Upper lobe of left lung (tissue), 6 donors: ENCODE data around the gene IFI27. TPM values are rescaled to one million over a fixed set of nuclear protein-coding genes. Genes with fewer than 3 reads are reported as not detected.
A peak's percentile ranks its signal among the peaks of the same experiment; 100 is the strongest.

Experiments
- ATAC-seq, 2 donors: fragments of 200-7000 bp; cut with Tn5 transposase; one replicate each; pipeline ENCODE4 v1.9.1; 2022; ENCODE audit warnings: mild to moderate bottlenecking in 2 of 2, moderate library complexity in 2 of 2; ENCODE audit not compliant: low FRiP score in 2 of 2
- DNase-seq, 2 donors: peaks; one replicate each; pipeline ENCODE4 v3.0.0-alpha.2; 2019 to 2020
- H3K27ac ChIP-seq, 4 donors: fragments of 200-600 bp; sonication (generic); one replicate each; pipeline ENCODE4 v1.5.1; 2016 to 2019
- H3K27me3 ChIP-seq, 4 donors: fragments of 200-600 bp; sonication (generic); one replicate each; pipeline ENCODE4 v1.5.1; 2017 to 2019
- H3K36me3 ChIP-seq, 4 donors: fragments of 200-600 bp; sonication (generic); one replicate each; pipeline ENCODE4 v1.5.1; 2016 to 2019
- H3K4me1 ChIP-seq, 4 donors: fragments of 200-600 bp; sonication (generic); one replicate each; pipeline ENCODE4 v1.5.1; 2018 to 2019
- H3K4me3 ChIP-seq, 4 donors: fragments of 200-600 bp; sonication (generic); one replicate each; pipeline ENCODE4 v1.5.1; 2017 to 2019; ENCODE audit warnings: mild to moderate bottlenecking in 2 of 4, moderate library complexity in 1 of 4
- H3K9me3 ChIP-seq, 4 donors: fragments of 200-600 bp; sonication (generic); one replicate each; pipeline ENCODE4 v1.5.1; 2018 to 2019
- EP300 ChIP-seq, 4 donors: sonication (generic); formaldehyde crosslinking; IDR thresholded peaks; one replicate each; pipeline ENCODE4 v1.5.1; 2017; ENCODE audit warnings: antibody characterized with exemption in 4 of 4, control low read depth in 2 of 4
- POLR2A ChIP-seq, 4 donors: fragments of 450-650 bp; IDR thresholded peaks; one replicate each; pipeline ENCODE4 v1.5.1; 2016 to 2017; ENCODE audit warnings: antibody characterized with exemption in 4 of 4, mild to moderate bottlenecking in 2 of 4
- POLR2AphosphoS5 ChIP-seq, 2 donors: sonication (generic); formaldehyde crosslinking; IDR thresholded peaks; one replicate each; pipeline ENCODE4 v1.5.1; 2017; ENCODE audit warnings: antibody characterized with exemption in 2 of 2
- WGBS, 2 donors: methylation state at CpG; one replicate each; pipeline ENCODE4 v1.1.5; 2017 to 2018; 5-methylcytosine and 5-hydroxymethylcytosine counted together
- total RNA-seq, 6 donors: library from RNA; depleted of rRNA in 4 of 6; stranded (reverse); fragments of >200 nt in 4 of 6; gene quantifications; one replicate each; pipeline versions ENCODE4 v1.1.0 to v1.2.1, GENCODE V29; 2016 to 2021
- TF ChIP-seq, protein P1 (sequence below), 6 experiments: fragments of 450-650 bp in 4 of 6; fragments of 200-600 bp in 2 of 6; sonication (generic) in 2 of 6; IDR thresholded peaks; one replicate each; pipeline ENCODE4 v1.5.1; 2016 to 2019; ENCODE audit warnings: antibody characterized with exemption in 6 of 6
- donor health status: DM: no; HTN: no; CAD: no; lungs with moderate emphysema.
- donor health status: DM: no; HTN: yes; CAD: no; lungs with severe emphysema.

The IFI27 gene
- total RNA-seq, 6 donors from 2014 or later, result 210 to 729 (median 328) TPM

DNA sequence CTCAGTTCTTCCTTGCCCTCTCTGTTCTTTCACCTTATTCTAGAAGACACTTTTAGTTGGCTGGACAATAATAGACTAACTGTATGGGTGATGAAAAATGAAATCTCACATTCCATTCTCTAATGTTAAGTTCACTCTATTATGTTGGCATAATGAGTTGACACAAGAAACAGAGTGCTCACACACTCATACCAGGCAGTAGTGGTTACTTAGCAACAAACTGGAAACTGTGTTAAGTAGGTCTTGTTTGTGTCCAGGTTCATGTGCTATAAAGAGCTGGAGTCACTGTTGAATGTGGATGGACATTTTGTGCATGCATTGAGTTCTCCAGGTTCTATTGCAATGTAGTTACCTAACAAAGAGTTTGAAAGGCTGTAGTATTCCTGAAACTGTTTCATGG lies 46.7 kb downstream of the IFI27 start:
- ATAC-seq, result peak; percentile 46 to 92

DNA sequence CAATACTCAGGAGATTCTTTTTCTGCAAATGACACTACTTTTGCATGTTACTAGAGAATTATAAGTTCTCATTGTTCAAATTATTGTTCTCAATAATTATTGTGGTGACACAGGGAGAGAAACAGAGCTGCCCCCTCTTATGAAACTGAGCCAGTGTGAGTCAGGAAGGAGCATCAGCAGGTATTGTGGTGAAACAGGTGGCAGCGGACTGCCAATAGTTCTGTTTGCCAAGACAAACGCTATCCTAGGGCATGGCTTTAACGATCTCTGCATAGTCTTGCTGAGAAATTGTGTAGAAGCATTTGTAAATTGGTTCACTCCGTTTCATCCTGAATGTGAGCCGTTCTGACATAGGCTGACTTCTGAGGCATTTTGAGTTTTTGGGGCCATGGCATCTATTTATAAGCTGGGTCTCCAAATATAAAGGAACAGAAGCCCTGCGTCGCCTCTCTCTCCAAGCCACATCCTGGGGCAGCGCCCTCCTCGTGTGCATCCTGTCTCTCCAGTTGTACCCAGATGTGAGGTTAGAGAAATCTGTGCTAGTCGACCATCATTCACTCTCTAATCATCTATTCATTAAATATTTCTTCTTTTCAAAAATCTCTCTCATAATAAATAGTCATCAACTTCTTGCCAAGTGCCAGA lies 47.8 kb downstream of the IFI27 start:
- Histone ChIP-seq H3K4me1 (peaks cover 5 to 28% (median 11%) of the 10 kb centered on the region in 4 donors), H3K27ac (peak overlapping the region in 1 of 4 donors; percentile 7), H3K4me3 (no peak overlapping the region), H3K36me3 (no peaks in the 10 kb centered on the region), H3K9me3 (no peaks in the 10 kb centered on the region), H3K27me3 (no peaks in the 10 kb centered on the region)
- no peak for DNase-seq
- WGBS, 2 donors, result 52% methylated on average over 10 of the region's 10 CpGs
- TF ChIP-seq, protein P1, sequence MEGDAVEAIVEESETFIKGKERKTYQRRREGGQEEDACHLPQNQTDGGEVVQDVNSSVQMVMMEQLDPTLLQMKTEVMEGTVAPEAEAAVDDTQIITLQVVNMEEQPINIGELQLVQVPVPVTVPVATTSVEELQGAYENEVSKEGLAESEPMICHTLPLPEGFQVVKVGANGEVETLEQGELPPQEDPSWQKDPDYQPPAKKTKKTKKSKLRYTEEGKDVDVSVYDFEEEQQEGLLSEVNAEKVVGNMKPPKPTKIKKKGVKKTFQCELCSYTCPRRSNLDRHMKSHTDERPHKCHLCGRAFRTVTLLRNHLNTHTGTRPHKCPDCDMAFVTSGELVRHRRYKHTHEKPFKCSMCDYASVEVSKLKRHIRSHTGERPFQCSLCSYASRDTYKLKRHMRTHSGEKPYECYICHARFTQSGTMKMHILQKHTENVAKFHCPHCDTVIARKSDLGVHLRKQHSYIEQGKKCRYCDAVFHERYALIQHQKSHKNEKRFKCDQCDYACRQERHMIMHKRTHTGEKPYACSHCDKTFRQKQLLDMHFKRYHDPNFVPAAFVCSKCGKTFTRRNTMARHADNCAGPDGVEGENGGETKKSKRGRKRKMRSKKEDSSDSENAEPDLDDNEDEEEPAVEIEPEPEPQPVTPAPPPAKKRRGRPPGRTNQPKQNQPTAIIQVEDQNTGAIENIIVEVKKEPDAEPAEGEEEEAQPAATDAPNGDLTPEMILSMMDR (IDR thresholded peaks at IDR 0.05), result no peak
- no peak for TF ChIP-seq POLR2AphosphoS5 (IDR thresholded peaks at IDR 0.05)
- ATAC-seq, result no peak

More for the DNA sequence above, 46.7 kb downstream of the IFI27 start:
- Histone ChIP-seq H3K27ac (peak overlapping the region in 3 of 4 donors; percentile 7 to 56 (median 29)), H3K9me3 (no peaks in the 10 kb centered on the region), H3K36me3 (no peaks in the 10 kb centered on the region), H3K4me1 (peaks cover 4 to 23% (median 6%) of the 10 kb centered on the region in 4 donors), H3K27me3 (no peaks in the 10 kb centered on the region), H3K4me3 (no peak overlapping the region)
- TF ChIP-seq POLR2AphosphoS5 (IDR thresholded peaks at IDR 0.05), result peak in 1 of 2 donors; percentile 22
- TF ChIP-seq, protein P1 (IDR thresholded peaks at IDR 0.05), result no peak
- DNase-seq, result no peak

DNA sequence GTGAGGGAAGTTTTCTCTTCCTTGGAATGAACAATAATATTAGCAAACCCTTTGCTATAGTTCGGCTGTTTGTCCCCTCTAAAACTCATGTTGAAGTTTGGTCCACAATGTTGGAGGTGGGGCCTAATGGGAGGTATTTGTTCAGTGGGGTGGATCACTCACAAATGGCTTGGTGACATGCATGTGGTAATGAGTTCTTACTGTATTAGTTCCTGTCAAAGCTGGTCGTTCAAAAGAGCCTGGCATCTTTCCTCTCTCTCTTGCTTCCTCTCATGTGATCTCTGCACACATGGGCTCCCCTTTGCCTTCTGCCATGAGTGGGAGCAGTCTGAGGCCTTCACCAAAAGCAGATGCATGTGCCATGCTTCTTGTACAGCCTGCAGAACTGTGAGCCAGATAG lies 50.5 kb downstream of the IFI27 start:
- ATAC-seq (no peak), DNase-seq (no peak)
- Histone ChIP-seq H3K4me1 (peaks cover 5 to 41% (median 18%) of the 10 kb centered on the region in 4 donors), H3K4me3 (no peak overlapping the region), H3K9me3 (no peaks in the 10 kb centered on the region), H3K27me3 (no peaks in the 10 kb centered on the region), H3K36me3 (no peaks in the 10 kb centered on the region), H3K27ac (no peak overlapping the region)
- TF ChIP-seq POLR2A (IDR thresholded peaks at IDR 0.05), result no peak
- no peak for TF ChIP-seq POLR2AphosphoS5 (IDR thresholded peaks at IDR 0.05)
- TF ChIP-seq EP300 (IDR thresholded peaks at IDR 0.05), result no peak
- TF ChIP-seq, protein P1 (IDR thresholded peaks at IDR 0.05), result no peak
- 44 to 46% methylated on average over 2 of the region's 2 CpGs for WGBS, 2 donors

DNA sequence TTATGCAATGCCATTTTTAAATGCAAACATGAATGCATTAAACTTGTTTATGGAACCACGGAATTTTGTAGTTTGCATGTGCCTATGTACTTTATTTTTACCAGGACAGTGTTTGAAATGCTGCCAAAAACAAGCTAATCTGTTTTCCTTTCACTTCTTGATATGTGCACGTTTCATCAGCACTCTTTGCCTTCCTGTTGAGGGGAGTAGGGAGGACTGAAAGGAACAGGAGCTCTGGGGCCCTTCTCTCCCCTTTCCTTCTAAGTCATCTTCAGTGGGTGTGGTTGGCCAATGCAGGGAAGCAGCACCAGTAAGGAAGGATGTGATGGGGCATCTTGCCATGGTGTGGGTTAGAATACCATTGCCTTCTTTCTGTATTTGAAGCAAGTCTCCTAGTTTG lies 51.4 kb downstream of the IFI27 start:
- H3K36me3 ChIP-seq, result no peaks in the 10 kb centered on the region
- WGBS, 2 donors, result 0 to 1% methylated on average over 2 of the region's 2 CpGs
- ATAC-seq, result no peak
- TF ChIP-seq, protein P1 (IDR thresholded peaks at IDR 0.05), result no peak
- TF ChIP-seq EP300 (IDR thresholded peaks at IDR 0.05) (no peak), POLR2AphosphoS5 (IDR thresholded peaks at IDR 0.05) (no peak), POLR2A (IDR thresholded peaks at IDR 0.05) (no peak)
- no peaks in the 10 kb centered on the region for H3K27me3 ChIP-seq
- peak overlapping the region in 2 of 4 donors; percentile 21 to 22 for H3K27ac ChIP-seq
- DNase-seq, result no peak
- peaks cover 5 to 37% (median 18%) of the 10 kb centered on the region in 4 donors for H3K4me1 ChIP-seq
- no peaks in the 10 kb centered on the region for H3K9me3 ChIP-seq
- no peak overlapping the region for H3K4me3 ChIP-seq

DNA sequence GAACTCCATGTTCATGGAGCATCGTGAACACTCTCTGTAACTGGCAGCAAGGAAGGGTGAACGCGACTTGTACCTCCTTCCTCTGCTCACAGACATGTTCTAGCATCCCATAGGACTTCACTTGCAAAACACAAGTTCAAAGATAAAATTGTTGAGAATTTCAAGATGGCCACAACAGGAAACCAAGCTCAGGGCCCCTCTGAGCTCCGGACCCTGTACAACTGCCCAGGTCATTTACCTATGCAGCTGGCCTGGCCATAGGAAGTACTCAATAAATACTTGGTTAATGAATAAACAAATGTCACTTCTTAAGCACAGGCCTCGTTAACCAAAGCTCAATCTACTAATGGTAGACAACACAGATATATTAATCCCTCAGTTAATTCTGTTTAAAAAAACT lies 51.9 kb downstream of the IFI27 start:
- 81% methylated on average over 5 of the region's 5 CpGs for WGBS, 2 donors
- no peaks in the 10 kb centered on the region for H3K36me3 ChIP-seq
- TF ChIP-seq EP300 (IDR thresholded peaks at IDR 0.05), result no peak
- TF ChIP-seq, protein P1 (IDR thresholded peaks at IDR 0.05), result no peak
- TF ChIP-seq POLR2AphosphoS5 (IDR thresholded peaks at IDR 0.05), result no peak
- no peak for TF ChIP-seq POLR2A (IDR thresholded peaks at IDR 0.05)

More for the DNA sequence above, 51.9 kb downstream of the IFI27 start:
- Histone ChIP-seq H3K4me1 (peaks cover 5 to 35% (median 18%) of the 10 kb centered on the region in 4 donors), H3K4me3 (no peak overlapping the region), H3K27ac (peak overlapping the region in 2 of 4 donors; percentile 21 to 22), H3K27me3 (no peaks in the 10 kb centered on the region), H3K9me3 (no peaks in the 10 kb centered on the region)
- ATAC-seq, result no peak
- DNase-seq, result no peak
